Esophagus muscularis mucosa (tissue), 4 donors: ENCODE results near the gene ASAP3.

Experiments
- CTCF ChIP-seq, 3 experiments: fragments of 200-600 bp in 2 of 3; fragments of 450-650 bp in 1 of 3; sonication (generic) in 2 of 3; IDR thresholded peaks; one replicate each; pipeline ENCODE4 v1.5.1; 2017 to 2019; ENCODE audit warnings: antibody characterized with exemption in 3 of 3, mild to moderate bottlenecking in 2 of 3, moderate library complexity in 1 of 3
- EP300 ChIP-seq: sonication (generic); formaldehyde crosslinking; IDR thresholded peaks from one replicate; pipeline ENCODE4 v1.6.1; 2017; ENCODE audit warnings: antibody characterized with exemption
- POLR2A ChIP-seq: fragments of 450-650 bp; IDR thresholded peaks from one replicate; pipeline ENCODE4 v1.6.1; 2017; ENCODE audit warnings: antibody characterized with exemption, moderate library complexity, mild to moderate bottlenecking, low read depth
- POLR2AphosphoS5 ChIP-seq, 2 donors: sonication (generic); formaldehyde crosslinking; IDR thresholded peaks; one replicate each; pipeline ENCODE4 v1.6.1; 2017; ENCODE audit warnings: antibody characterized with exemption in 2 of 2

DNA sequence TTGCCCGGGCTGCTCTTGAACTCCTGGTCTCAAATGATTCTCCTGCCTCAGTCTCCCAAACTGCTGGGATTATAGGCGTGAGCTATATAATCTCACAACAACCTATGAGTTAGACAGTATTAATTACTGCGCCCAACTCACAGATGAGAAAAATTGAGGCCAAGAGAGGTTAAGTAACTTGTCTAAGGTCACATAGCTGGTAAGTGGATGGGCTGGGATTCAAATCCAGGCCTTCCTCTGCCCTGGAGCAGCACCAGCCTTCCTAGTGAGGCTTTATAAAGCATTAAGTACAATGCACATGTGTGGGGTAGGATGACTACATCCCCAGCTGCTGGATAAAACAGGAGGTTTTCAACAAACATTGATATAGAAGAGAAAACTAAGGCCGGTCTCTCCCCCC is 31.9 kb upstream of the ASAP3 start:
- no peak for TF ChIP-seq CTCF (IDR thresholded peaks at IDR 0.05)
- TF ChIP-seq EP300, result no peak
- no peak for TF ChIP-seq POLR2A
- no peak for TF ChIP-seq POLR2AphosphoS5 (IDR thresholded peaks at IDR 0.05)
